ENCODE measurements around the gene ADGRG1.

ADGRG1 gene

GRCh38 chr16:57606147-57606846, 22.1 kb upstream of the ADGRG1 start:
- ATAC-seq, result no peak

GRCh38 chr16:57606847-57607501, 21.5 kb upstream of the ADGRG1 start:
- ATAC-seq, result no peak

DNA sequence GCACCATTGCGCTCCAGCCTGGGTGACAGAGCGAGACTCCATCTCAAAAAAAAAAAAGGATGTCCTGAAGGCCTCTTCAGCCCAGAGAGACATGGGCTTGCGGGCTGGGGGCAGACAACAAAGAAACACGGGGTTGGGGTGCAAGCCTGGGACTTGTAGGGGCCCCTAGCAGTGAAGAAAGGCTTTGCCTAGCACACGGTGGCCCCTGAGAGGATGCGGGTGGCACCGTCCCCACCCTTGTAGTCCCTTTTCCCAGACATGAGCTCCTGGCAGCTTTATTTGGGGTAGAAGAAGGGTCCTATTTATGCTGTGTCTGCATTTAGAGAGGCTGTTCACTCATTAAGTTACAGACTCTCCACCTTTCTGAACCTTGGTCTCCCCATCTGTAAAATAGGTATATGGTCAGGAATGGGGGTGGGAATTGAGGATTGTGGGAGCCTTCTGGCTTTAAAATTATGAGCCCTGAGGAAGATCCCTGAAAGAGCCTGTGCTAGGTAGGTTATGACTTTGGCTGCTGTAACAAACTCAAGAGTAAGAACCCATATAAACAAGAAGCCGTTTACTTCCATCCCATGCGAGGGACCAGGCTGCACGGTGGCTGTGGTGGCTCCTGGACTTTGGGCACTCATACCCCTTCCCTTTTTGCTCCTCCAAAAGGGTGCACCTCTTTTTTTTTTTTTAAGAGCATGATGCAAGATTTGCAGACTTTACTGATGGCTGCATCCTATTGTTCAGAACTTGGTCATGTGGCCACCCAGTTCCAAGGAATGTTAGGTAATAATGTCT, 20.6 kb upstream of the ADGRG1 start:
- ATAC-seq, result no peak

DNA sequence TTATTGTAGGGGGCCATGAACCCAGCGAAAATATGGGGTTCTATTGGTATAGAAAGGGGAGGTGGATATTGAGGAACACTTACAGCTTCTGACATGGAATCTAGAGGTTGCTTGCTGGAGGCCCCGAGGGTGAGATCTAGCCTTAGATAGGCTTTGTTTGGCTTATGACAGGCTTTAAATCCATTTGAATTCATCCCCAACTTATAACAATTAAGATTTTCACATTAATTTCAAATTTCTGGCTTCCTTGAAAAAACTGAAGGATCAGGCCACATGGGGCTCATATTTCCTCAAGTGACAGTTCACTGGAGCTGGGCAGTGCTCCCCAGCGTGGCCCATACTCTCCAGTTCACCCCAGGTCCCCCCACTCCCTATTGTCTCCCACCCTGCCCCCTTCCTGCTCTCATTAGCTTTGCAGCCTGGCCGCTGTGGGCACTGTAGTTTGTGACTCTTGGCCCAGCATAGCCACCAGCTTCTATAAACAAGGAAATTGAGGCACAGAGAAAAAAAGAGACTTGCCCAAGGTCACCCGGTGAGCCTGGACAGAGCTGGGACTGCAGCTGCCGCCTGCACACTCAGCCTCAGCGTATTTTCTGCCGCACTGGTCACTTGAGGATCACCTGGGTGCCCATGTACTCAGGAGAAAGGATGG, 19.8 kb upstream of the ADGRG1 start:
- no peak for ATAC-seq

DNA sequence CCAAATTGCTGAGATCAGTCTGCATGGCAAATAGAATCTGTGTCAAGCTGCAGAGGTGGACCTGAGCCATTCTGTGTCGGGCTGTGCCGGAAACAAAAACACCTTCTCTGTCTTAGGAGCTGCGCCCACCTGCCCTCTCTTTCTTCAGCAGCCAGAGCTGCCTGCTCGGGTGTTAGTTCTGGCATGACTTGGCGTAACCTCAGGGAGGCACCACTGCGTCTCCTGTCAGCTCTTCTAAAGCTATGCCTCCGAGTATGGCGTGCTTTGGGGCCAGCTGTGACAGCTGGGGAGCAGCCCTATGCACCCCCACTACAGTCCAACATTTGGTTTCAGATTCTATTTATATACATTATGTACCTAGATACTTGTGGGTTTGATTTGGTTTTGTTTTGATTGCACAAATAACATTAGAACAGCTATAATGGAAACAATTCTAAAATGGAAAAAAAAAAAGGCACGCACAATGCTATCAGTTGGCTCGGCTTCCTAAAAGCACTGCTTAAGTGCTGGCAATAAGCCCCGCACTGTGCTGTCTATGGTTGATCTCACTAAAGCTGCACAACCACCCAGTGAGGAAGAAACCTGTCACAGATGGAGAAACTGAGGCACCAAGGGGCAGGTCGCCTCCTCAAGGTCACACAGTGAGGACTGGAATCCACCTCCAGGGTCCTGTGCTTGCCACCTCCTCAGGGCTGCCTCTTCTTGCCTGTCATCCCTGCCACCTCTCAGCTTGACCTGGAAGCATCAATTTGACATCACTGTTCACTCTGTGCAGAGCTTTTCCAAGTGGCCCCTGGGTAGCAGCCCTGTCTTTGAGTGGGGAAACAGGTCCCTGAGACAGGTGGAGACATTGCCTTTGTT, 18.7 kb upstream of the ADGRG1 start:
- ATAC-seq, result peak; percentile 92 to 95

DNA sequence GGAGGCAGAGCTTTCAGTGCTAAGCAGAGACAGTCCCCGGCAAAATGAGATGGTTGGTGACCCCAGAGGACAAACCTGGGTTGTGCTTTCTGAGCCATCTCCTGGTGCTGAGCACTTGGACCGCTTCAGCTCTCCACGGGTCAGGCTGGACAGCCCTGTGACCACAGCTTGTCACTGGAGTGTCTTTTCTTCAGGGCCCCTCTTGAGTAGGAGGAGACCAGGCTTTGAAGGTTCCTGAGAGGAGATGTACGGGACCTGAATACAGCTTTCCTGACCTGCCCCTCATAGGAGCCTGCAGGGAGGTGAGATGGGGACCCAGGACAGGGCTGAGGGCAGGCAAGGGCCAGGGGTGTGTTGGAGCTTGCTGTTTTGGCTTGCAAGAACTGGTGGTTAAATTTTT, 17.8 kb upstream of the ADGRG1 start:
- no peak for ATAC-seq

DNA sequence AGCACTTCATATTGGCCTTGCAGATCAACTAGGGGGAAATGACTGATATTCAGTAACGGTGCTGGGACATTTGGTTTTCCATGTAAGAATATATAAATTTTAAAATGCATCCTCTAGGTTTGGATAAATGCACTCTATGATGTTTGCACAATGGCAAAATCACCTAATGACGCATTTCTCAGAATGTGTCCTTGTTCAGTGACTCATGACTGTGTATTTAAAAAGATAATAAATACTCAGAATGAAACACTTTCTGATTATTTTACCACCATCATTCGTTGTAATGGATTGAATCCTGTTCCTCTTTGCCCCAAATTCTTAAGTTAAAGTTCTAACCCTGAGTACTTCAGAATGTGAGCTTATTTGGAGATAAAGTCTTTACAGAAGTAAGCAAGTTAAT, 17.2 kb upstream of the ADGRG1 start:
- peak in 1 of 2 donors; percentile 21 for ATAC-seq

- ATAC-seq, result no peak
These were observed 16.7 kb upstream of the ADGRG1 start for GRCh38 chr16:57611706-57612105.

DNA sequence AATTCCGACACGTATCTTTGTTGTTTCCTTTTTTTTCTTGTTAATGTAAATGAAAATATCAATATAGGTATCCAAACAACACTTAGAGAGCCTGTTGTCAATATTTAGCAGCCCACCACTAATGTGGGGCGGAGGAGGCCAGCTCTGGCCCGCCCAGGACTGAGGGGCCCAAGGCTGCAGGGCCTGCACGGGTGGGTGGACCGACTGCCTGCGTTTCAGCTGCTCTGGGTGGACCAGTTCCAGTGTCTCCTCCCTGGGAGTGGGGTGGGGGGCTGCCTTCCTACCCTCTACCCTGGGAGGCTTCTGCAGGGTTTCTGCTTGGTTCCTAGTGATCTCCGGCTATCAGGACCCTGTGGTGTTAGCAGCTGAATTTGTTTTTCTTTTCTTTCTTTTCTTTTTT, 15.9 kb upstream of the ADGRG1 start:
- ATAC-seq, result no peak

DNA sequence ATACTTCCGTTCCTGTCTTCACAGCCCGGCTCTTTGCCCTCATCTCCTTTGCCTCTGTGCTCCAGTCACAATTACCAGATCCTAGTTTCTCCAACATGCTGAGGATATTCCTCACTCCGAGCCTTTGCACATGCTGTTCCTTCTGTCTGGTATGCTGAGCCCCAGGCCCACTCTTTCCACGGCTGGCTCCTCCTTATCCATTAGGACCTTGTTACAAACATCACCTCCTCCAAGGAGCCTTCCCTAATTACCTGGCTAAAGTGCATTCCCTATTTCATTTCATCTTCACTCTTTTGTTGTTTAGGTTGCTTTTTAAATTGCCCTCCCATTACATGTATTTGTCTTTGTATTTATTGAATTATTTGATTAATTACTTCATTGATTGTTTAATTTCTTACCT, 14.9 kb upstream of the ADGRG1 start:
- ATAC-seq, result no peak

GRCh38 chr16:57614536-57614935, 13.9 kb upstream of the ADGRG1 start:
- peak; percentile 13 to 18 for ATAC-seq

GRCh38 chr16:57614944-57615343, 13.5 kb upstream of the ADGRG1 start:
- ATAC-seq, result no peak

- ATAC-seq, result no peak
These were observed 12.6 kb upstream of the ADGRG1 start for GRCh38 chr16:57615813-57616212.

DNA sequence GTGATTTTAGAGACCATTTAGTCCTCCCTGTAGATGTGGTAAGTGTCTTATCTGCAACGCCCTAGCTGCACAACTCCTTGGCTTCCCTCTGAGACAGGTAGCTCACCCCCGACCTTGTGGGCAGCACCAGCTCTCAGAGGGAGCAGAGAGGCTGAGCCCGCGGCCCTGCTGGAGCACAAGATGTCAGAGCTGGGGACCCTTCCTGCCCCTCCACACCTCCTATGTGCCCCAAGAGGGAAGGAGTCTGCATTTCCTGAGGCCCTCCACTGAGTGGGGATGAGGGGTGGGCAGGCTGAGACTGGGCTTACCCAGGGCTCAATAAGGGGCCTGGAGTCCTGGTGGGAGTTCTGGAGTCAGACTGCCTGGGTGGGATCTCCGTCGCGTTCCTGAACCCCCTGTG, 12.2 kb upstream of the ADGRG1 start:
- no peak for ATAC-seq

DNA sequence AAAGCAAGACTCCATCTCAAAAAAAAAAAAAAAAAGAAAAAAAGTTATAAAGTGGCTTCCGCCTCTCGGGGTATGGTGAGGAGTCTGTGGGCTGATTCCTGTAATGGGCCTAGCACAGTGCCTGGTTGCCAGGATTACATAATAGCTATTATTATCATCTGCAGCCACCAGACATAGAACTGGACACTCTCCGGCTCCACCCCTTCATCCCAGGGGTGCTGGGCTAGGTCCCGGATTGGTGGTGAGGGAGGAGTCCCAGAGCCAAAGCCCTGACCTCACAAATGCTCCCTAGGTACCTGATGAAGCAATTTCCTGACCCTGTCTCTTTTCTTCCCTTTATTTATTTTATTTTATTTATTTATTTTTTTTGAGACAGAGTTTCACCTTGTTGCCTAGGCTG, 11.6 kb upstream of the ADGRG1 start:
- ATAC-seq, result no peak

DNA sequence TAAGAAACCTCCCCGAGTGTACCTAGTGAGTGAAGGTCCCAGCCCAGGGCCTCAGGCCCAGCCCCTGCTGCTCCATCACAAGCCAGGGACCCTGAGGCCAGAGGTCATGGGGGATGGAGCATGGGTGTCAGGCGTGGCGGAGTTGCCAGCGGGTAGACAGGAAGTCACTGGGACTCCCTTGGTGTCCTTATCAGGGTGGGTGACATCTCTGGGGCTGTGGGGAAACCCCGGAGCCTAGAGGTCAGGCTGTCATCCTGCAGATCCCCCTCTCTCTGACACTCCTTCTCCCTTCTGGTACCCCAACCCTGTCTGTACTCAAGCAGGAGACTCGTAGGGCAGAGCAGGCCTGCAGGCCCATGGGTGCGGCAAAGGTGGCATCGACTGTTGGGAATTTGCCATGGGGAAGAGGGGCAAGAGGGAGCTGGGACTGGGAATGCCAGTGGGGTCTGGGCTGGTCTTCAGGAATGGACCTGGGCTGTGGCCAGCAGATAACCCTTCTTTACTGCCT, 10.8 kb upstream of the ADGRG1 start:
- ATAC-seq, result no peak

DNA sequence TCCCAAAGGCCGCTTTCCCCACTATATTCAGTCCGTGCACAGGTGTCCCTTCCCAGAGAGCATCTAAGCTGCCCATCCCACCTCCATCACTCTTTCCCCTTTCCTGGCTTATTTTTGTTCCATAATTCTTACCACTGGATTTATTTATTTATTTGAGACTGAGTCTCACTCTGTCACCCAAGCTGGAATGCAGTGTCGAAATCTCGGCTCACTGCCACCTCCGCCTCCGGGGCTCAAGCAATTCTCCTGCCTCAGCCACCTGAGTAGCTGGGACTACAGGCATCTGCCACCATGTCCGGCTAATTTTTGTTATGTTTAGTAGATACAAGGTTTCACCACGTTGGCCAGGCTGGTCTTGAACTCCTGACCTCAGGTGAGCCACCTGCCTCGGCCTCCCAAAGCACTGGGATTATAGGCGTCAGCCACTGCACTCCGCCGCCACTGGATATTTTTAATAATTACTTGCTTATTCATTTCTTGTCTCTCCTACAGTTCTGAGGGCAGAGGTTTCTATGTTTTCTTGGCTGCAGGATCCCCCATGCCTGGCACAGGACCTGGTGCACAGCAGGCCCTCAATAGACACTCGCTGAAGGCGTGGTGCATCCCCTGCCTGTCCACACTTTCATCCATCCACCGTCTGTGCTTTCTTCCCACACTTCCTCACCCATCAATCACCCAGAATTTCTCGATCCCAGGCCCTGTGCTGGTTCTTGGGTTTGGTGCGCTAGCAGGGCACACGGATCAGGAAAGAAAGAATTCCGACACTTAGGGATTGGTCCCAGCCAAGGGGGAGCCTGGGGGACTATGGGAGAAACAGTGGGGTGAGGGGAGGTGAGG, 9.9 kb upstream of the ADGRG1 start:
- no peak for ATAC-seq

- ATAC-seq, result no peak
These were observed 9.3 kb upstream of the ADGRG1 start for GRCh38 chr16:57619133-57619605.

DNA sequence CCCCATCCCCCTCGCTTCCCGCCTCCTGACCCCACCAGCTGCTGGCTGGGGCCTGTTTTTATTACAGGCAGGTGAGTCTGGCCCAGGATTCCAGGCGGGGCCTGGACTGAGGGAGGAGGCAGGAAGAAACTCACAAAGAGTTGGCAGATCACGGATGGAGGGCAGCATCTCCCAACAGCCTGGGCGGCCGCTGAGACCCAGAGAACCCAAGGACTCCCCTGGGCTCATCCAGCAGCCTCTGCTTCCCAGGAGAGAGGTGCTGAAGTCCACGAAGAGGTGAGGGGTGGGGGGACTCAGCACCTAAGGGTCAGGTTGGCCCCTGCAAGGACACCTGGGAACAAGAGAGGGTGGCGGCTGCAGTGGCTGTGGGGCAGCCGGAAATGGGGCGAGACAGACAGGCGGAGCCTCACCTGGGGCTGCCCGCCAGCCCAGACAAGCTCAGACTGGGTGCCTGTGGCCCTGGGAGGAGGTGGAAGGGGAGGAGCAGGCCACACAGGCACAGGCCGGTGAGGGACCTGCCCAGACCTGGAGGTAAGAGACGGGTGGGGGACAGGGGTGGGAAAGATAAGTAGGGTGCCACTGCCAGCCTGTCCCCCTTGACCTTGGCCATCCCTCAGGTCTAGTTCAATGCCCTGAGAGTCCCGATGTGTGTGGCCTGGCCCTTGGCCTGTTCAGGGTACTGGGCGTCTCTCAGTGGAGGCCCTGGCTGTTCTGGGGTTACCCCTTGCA, 8.7 kb upstream of the ADGRG1 start:
- no peak for ATAC-seq

Data from activated CD4-positive, CD25-positive, alpha-beta regulatory T cell treated with anti-CD3 and anti-CD28 coated beads, Interleukin-2, amount 50 U/mL, for 24 hours (primary cell).